ENCODE measurements around the gene EFNA2. TPM values are rescaled to one million over a fixed set of nuclear protein-coding genes. Genes with fewer than 3 reads are reported as not detected.
A peak's percentile ranks its signal among the peaks of the same experiment; 100 is the strongest.

Gene EFNA2
- total RNA-seq, 1 donor from 2014 or later, result 14.6 TPM

DNA sequence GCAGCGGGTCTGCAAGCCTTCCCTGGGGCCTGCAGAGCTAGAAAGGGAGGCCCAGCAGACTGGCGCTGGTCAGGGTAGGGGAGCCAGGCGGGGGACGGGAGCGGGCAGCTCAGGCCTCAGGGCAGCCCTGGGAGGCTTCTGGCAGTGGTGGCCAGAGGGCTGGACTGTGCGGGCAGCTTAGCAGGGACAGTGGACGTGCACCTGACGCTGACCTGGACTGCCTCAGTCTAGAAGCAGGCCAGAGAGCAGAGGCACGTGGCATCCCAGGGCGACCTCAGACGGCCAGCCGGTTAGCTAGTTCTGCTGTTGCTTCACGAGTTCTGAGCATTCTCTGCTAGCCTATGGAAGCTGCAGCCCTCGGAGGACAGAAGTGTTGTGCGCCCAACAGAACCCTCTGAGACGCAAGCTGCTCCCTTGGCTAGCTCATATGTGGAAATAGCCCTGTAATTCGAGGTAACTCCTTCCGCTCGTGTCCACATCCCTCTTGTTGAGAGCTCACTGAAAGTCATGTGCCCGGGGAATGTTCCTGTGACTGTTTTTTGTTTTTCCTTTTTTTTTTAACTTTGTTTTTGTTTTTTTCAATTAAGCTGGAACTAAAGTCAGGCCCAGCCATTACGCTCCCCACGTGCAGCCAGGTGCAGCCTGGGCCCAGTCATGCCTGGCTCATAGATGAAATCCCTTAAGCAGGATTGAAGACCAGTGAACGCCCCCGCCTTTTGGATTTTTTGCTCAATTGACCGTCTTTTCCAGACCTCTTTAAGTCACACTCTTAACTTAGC, 12.2 kb upstream of the EFNA2 start:
- peaks cover 31% of the 10 kb centered on the region for H3K4me1 Mint-ChIP-seq (ENCODE audit: unreplicated experiment)

GRCh38 chr19:1274081-1274851, 11.4 kb upstream of the EFNA2 start:
- no peak for DNase-seq (ENCODE audit: low spot score)
- Mint-ChIP-seq H3K27ac (ENCODE audit: unreplicated experiment) (peak overlapping the region; percentile 58), H3K4me3 (ENCODE audit: unreplicated experiment) (peak overlapping the region; percentile 83), H3K27me3 (ENCODE audit: unreplicated experiment) (peaks cover 16% of the 10 kb centered on the region), H3K4me1 (ENCODE audit: unreplicated experiment) (peaks cover 27% of the 10 kb centered on the region), H3K9me3 (ENCODE audit: unreplicated experiment) (no peaks in the 10 kb centered on the region), H3K36me3 (ENCODE audit: low read depth, unreplicated experiment) (peaks cover 30% of the 10 kb centered on the region)
- TF ChIP-seq, protein P1, sequence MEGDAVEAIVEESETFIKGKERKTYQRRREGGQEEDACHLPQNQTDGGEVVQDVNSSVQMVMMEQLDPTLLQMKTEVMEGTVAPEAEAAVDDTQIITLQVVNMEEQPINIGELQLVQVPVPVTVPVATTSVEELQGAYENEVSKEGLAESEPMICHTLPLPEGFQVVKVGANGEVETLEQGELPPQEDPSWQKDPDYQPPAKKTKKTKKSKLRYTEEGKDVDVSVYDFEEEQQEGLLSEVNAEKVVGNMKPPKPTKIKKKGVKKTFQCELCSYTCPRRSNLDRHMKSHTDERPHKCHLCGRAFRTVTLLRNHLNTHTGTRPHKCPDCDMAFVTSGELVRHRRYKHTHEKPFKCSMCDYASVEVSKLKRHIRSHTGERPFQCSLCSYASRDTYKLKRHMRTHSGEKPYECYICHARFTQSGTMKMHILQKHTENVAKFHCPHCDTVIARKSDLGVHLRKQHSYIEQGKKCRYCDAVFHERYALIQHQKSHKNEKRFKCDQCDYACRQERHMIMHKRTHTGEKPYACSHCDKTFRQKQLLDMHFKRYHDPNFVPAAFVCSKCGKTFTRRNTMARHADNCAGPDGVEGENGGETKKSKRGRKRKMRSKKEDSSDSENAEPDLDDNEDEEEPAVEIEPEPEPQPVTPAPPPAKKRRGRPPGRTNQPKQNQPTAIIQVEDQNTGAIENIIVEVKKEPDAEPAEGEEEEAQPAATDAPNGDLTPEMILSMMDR (IDR thresholded peaks at IDR 0.05; ENCODE audit: unreplicated experiment), result no peak

More for the DNA sequence above, 12.2 kb upstream of the EFNA2 start:
- Mint-ChIP-seq H3K4me3 (ENCODE audit: unreplicated experiment) (peak overlapping the region; percentile 83), H3K27ac (ENCODE audit: unreplicated experiment) (peak overlapping the region; percentile 58), H3K9me3 (ENCODE audit: unreplicated experiment) (no peaks in the 10 kb centered on the region), H3K36me3 (ENCODE audit: low read depth, unreplicated experiment) (peaks cover 30% of the 10 kb centered on the region), H3K27me3 (ENCODE audit: unreplicated experiment) (peaks cover 20% of the 10 kb centered on the region)
- TF ChIP-seq, protein P1 (IDR thresholded peaks at IDR 0.05; ENCODE audit: unreplicated experiment), result no peak
- DNase-seq (ENCODE audit: low spot score), result no peak

GRCh38 chr19:1274852-1275259, 10.8 kb upstream of the EFNA2 start:
- H3K9me3 Mint-ChIP-seq (ENCODE audit: unreplicated experiment), result no peaks in the 10 kb centered on the region
- peaks cover 17% of the 10 kb centered on the region for H3K27me3 Mint-ChIP-seq (ENCODE audit: unreplicated experiment)
- peaks cover 27% of the 10 kb centered on the region for H3K4me1 Mint-ChIP-seq (ENCODE audit: unreplicated experiment)
- no peak for DNase-seq (ENCODE audit: low spot score)
- H3K4me3 Mint-ChIP-seq (ENCODE audit: unreplicated experiment), result peak overlapping the region; percentile 79
- no peak overlapping the region for H3K27ac Mint-ChIP-seq (ENCODE audit: unreplicated experiment)
- H3K36me3 Mint-ChIP-seq (ENCODE audit: low read depth, unreplicated experiment), result peaks cover 30% of the 10 kb centered on the region
- TF ChIP-seq, protein P1 (IDR thresholded peaks at IDR 0.05; ENCODE audit: unreplicated experiment), result no peak

DNA sequence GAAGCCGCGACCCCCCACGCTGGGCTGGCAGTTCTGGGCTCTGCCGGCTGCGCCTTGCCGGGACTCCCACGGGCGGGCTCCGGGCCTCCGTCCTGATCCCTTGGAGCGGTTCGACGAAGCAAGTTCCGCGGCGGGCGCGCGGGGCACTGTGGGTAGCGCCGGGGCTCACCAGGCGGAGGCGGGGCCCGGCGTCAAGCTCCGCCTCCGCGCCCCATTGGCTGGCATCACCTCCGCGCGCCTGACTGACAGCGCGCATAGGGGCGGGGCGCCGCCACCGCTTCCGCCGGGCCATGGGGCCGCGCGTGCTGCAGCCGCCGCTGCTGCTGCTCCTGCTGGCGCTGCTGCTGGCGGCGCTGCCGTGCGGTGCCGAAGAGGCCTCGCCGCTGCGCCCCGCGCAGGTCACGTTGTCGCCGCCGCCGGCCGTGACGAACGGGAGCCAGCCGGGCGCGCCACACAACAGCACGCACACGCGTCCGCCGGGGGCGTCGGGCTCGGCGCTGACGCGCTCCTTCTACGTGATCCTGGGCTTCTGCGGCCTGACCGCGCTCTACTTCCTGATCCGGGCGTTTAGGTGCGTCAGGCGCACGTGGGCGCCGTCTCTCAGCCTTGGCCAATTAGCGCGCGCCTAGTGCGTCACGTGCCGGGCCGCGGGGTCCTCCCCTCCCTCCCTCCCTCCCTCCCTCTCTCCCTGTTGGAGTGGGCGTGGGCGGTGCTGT, 10.3 kb upstream of the EFNA2 start, which contains the start of gene FAM174C:
FAM174C (plus strand) TSS at position 271 of the 716 bp plus-strand sequence; CDS start at position 291, 20 bp downstream.
- peaks cover 30% of the 10 kb centered on the region for H3K36me3 Mint-ChIP-seq (ENCODE audit: low read depth, unreplicated experiment)

More for the DNA sequence above, 10.3 kb upstream of the EFNA2 start, which contains the start of gene FAM174C:
- TF ChIP-seq, protein P1 (IDR thresholded peaks at IDR 0.05; ENCODE audit: unreplicated experiment), result no peak
- peaks cover 24% of the 10 kb centered on the region for H3K4me1 Mint-ChIP-seq (ENCODE audit: unreplicated experiment)
- H3K4me3 Mint-ChIP-seq (ENCODE audit: unreplicated experiment), result peak within 1 kb of the TSS; percentile 80
- H3K27me3 Mint-ChIP-seq (ENCODE audit: unreplicated experiment), result peaks cover 18% of the 10 kb centered on the region
- peak; percentile 94 for DNase-seq (ENCODE audit: low spot score)
- no peaks in the 10 kb centered on the region for H3K9me3 Mint-ChIP-seq (ENCODE audit: unreplicated experiment)
- H3K27ac Mint-ChIP-seq (ENCODE audit: unreplicated experiment), result peak within 1 kb of the TSS; percentile 57

Measured in endothelial cell (in vitro differentiated cells).